Measurements from ENCODE around the gene FAM168B. TPM values are rescaled to one million over a fixed set of nuclear protein-coding genes. Genes with fewer than 3 reads are reported as not detected.

The FAM168B gene, protein sequence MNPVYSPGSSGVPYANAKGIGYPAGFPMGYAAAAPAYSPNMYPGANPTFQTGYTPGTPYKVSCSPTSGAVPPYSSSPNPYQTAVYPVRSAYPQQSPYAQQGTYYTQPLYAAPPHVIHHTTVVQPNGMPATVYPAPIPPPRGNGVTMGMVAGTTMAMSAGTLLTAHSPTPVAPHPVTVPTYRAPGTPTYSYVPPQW
- total RNA-seq: 58.3 and 58.4 TPM in 2 replicates

DNA sequence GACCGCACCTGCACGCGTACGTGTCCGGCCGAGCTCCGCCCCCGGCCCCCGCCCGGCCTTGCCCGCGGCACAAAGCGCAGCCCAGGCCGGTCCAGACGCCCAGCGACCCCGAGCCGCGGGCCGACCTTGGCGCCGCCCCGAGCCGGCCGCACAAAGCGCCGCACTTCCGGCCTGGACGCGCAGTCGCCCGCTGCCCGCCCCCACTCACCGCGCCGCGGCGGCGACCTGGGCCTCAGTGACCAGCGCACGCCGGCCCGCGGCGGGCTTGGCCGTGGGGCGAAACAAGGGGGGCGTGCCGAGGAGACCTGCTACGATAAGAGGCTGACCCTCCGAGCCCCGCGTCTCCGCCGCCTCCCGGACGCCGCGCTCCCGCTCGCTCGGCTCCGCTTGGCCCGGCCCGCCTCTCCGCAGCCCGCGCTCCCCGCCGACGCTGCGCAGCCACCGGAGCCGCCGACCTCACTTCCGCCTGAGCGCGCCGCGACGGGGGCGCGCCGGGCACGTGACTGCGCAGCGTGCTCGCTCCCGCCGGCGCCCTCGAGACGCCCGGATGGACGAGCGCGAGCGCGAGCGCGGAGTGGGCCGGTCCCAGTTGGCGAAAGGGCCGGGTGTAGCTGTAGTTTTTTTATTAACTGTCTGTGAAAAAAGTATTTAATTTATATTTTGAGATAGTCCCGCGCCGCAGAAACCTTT is at the start of gene FAM168B:
Gene FAM168B, minus strand, starts transcription at position 455 of the 690 bp plus-strand sequence. CDS start 10,814 bp downstream, outside the sequence.
- intact Hi-C loops (cut with micrococcal nuclease): loop anchor here (1.0 to 5.0 kb wide), 5 partner anchors 11 to 751 kb away; partner anchors contain the start of genes GPR148, IMP4 and MZT2A

DNA sequence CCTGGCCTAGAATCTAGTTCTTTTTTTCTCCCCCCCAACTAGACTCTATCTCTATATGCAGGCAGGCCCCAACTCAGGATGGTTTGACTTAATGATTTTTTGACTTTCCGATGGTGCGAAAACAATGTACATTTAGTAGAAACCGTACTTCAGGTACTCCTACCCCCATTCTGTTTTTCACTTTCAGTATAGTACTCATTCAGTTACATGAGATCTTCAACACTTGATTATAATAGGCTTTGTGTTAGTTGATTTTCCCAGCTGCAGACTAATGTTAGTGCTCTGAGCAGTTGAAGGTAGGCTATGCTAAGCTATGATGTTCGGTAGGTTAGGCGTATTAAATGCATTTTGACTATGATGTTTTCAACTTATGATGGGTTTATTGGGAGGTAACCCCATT is 49.6 kb upstream of the FAM168B start:
- intact Hi-C loops (cut with micrococcal nuclease): no loop called here

DNA sequence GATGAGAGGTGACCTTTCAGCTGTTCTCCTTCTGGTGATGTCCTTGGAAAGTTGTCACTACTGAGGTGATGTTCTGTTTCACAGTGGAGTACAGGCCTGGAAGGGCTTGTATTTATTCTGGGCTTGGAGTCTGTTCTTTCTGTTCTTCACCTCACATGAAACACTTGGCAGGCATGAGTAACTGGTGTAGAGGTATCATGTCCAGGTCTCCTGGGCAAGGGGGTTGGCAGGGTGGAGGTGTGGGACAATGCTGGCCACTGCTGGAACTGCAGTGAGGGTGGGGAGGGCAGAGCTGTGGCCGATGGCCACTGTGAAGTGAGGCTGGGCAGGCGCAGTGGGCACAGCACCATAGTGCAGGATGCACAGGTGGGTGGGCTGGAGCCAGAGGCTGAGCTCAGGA is 47.3 kb upstream of the FAM168B start:
- intact Hi-C loops (cut with micrococcal nuclease): no loop called here

DNA sequence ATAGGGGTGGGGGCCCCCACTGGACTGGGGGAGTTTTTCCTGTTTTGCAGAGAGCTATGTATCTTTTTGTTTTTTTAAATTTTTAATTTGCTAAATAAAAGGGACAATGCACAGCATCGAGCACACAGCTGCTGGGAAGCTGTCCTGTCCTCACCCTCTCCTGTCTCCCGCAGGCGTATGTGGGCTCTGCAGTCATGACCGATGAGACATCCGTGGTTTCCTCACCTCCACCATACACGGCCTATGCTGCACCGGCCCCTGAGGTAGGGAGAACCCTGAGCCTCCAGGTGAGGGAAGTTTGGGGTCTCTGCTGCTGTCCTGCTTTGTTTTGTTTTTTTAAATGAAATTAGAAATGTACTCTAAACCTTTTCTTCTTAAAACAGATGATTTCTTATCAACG is 39.5 kb upstream of the FAM168B start:
- intact Hi-C loops (cut with micrococcal nuclease): no loop called here

DNA sequence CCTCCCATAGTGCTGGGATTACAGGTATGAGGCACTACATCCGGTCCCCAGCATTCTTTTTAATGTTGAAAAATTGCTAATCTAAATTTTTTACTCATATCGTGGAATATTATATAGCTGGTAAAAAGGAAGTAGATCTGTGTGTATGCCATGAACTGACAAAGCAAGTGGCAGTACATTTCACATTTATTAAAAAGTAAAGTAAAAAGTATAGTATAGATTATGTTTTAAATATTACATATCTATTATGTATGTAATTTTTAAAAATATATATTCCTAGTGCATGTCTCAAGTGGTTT is 37.0 kb upstream of the FAM168B start:
- intact Hi-C loops (cut with micrococcal nuclease): no loop called here

DNA sequence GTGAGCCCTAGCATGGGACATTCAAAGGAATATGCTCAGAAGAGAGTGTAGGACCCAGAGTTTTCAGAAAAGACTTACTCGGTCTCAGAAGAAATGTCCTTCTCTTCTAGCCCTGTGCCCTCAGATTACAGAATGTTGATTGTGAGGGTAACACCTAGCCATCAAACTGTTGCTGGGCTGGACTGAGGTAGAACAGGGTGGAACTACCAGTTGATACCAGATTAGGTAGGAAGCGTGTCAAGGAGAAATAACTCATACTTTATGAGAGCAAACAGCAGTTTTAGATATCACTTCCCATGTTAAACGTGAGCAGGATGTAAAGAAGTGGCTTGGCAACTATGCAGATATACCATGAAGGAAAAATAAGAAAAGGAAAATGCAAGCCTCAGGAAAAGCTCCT is 34.7 kb upstream of the FAM168B start:
- intact Hi-C loops (cut with micrococcal nuclease): no loop called here

DNA sequence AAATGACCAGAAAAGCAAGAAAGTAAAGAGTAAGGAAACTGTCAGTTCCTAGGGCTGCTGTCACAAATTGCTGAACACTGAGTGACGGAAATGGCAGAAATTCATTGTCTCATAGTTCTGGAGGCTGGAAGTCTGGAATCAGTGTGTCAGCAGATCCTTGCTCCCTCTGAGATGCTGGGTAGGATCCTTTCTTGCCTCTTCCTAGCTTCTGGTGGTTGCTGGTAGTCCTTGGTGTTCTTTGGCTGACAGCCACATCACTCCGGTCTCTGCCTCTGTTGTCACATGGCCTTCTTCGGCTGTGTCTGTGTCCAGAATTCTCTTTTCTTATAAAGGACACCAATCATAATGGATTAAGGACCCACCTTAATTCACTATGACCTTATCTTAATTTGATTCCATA is 33.8 kb upstream of the FAM168B start:
- intact Hi-C loops (cut with micrococcal nuclease): no loop called here

DNA sequence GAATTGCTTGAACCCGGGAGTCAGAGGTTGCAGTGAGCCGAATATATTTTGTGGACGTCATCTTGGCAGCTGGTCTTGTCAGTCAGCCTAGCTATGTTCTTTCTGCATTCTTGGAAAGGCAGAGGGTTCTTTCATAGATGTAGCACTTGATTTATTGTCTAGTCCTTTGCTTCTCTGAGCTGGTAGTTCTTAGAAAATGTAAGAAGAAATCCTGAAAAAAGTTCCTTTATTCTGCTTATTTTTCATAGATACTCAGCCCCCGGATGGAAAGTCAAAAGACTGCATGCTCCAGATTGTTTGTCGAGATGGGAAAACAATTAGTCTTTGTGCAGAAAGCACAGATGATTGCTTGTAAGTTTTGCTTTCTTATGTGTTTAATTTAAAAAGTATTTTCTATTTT is 33.2 kb upstream of the FAM168B start:
- intact Hi-C loops (cut with micrococcal nuclease): no loop called here

DNA sequence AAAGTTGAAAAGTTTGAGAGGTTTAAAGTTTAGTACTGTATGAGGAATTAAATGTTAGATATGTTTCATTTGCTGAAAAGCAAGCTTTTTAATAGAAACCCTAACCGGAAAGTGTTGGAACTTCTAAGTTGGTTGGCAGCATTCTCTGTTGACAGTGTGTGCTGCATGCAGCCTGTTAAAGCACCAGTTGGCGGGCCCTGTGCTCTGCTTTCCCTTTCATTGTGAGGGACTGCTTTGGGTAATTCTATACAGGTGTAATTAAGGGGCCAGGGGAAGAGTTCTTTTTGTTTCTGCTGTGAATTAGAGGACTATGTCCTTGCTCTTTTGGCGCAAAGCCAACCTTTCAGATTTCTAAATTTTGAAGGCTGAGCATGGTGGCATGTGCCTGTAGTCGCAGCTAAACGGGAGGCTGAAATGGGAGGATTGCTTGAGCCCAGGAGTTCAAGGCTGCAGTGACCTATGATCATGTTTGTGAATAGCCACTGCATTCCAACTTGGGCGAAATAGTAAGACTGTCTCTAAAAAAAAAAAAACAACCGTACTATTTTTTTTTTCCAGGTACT is 32.0 kb upstream of the FAM168B start:
- intact Hi-C loops (cut with micrococcal nuclease): no loop called here

DNA sequence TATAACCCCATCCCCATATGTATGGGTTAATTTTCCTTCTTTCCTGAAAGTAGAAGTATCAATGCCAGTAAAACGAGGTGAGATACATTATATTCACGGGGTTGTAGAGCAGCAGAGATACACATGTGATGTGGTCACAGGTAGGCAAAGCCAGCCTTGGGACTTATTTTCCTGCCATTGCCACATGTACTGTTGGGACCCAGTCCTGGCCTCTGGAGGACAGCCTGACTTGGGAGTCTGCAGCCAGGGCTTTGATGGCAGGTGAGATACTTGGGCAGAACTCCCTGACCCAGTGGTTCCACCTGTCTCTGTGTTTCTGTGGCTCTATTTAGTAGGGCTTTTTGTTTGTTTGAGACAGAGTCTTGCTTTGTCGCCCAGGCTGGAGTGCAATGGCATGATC is 29.9 kb upstream of the FAM168B start:
- intact Hi-C loops (cut with micrococcal nuclease): no loop called here

DNA sequence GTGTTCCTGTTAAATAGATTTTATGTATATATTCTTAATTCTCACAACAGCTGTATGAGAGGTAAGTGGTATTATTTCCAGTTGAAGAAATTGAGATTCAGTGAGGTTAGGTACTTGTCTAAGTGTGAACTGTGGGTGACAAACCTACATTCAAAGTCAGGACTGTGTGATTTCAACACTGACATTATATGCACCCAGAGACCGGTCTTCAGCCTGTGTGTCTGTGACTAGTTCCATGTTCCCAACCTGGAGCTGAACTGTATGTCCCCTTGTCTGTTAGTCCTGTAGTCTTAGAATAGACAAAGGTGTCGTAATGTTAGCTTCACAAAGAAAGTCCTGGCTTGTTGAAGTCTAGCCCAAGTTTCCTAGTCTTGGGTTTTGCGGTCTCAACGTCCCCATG is 29.2 kb upstream of the FAM168B start:
- intact Hi-C loops (cut with micrococcal nuclease): no loop called here

DNA sequence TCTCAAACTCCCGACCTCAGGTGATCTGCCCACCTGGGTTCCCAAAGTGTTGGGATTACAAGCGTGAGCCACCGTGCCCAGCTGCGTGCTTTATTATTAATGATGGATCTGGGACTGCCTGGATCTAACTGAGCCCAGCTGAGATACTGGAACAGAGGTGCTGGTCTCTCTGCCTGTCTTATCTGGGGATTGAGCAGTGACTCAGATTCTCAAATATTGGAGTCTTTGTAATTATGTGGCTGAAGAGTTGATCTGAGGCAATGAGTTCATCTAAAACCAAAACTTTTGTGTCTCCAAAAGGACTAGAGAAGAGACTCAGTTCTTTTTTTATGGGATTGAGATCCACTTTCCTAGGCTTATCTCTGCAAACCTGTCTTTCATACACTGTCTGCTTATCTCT is 28.2 kb upstream of the FAM168B start:
- intact Hi-C loops (cut with micrococcal nuclease): no loop called here

DNA sequence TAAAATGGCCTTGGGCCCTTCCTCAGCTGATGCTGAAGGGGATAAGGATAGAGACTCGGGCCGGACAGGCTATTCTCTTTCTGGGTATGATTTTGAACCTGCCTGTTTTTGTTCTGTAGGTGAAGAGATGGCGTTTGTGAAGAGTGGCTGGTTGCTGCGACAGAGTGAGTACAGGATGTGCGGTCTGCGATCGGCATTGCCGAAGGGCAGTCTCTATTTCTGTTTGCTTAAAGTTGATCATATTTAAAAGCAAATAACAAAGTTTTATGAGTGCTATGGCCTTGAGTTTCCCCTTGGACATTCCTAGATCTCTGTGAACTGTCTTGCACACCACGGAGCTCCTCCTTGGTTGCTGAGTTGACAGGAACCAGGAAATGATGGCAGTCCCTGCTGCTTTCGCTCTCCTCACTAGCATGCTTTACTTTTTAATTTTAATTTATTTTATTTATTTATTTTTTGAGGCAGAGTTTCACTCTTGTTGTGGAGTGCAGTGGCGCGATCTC is 27.6 kb upstream of the FAM168B start:
- intact Hi-C loops (cut with micrococcal nuclease): no loop called here

DNA sequence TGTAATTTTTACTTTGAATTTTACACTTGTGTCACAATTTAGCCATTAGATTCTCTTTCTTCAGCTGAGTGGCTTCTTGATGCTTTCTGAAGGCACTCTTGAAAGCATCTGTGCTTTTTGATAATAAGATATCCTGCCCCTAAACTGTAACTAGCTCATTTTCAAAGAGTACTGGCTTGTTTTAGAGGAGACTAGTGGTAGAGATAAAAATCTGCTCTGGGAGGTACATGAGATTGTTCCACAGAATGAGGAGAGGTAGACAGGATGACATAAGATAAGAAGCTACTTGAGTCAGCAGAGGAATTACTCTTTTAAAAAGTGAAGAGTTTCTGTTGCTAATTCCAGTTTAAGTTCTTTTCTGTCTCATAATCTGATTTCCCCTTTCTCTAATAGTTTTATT is 22.5 kb upstream of the FAM168B start:
- intact Hi-C loops (cut with micrococcal nuclease): loop anchor here (1.0 kb wide), 1 partner anchor 9 kb away; no protein-coding TSS in a partner anchor

DNA sequence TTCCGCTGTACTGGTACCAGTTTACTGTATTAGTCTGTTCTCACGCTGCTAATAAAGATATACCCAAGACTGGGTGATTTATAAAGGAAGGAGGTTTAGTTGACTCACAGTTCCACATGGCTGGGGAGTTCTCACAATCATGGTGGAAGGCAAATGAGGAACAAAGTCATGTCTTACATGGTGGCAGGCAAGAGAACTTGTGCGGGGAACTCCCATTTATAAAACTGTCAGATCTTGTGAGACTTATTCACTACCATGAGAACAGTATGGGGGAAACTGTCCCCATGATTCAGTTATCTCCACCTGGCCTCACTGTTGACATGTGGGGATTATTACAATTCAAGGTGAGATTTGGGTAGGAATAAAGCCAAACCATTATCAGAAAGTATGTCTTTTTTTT is 21.7 kb upstream of the FAM168B start:
- intact Hi-C loops (cut with micrococcal nuclease): loop anchor here (1.0 kb wide), 1 partner anchor 9 kb away; no protein-coding TSS in a partner anchor

DNA sequence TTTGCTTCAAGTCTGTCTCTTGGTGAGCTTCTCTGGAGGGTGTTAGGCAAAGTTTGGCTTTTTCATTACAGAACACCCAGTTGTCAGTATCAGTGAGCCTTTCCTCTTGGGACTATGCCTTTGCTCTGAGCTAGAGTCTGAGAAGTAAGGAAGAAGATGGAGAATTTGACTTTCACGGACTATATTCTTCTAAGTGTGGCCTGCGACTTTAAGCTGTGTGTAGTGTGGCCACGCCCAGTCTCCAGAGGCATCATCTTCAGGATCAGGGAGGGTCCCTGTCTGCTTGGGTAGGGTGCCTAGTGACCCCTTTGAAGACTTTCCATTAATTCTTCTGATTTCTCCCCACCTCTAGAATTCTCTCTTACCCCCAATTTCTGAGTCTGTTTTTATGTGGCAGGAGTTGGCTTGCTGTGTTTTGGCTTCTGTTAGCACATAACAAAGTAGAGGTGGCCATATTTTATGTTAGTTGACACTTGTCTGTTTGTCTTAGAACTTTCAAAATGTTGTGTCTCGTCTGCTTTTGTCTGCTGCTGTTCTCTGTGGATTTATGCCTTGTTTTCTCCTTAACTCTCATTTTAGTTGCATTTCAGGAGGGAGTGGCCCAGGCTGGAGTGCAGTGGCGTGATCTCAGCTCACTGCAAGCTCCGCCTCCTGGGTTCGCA is 20.4 kb upstream of the FAM168B start:
- intact Hi-C loops (cut with micrococcal nuclease): no loop called here

DNA sequence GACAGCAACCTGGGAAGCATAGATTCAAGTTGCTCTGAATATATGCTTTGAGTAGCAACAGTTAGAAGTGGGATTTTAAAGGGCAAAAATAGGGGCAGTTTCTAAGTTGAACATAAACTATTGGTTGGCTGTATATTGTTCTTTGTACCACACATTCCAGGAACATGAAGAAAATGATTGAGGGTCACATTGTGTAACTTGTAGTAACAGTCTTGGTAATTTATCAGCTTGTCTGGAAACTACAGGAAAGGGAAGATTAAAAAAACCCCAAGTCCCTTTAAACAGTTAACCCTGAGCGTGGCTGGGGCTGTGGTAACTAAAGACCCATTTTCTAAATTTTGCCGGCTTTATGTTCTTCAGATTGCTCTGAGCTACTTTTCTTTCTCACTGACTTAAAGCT is 19.3 kb upstream of the FAM168B start:
- intact Hi-C loops (cut with micrococcal nuclease): no loop called here

DNA sequence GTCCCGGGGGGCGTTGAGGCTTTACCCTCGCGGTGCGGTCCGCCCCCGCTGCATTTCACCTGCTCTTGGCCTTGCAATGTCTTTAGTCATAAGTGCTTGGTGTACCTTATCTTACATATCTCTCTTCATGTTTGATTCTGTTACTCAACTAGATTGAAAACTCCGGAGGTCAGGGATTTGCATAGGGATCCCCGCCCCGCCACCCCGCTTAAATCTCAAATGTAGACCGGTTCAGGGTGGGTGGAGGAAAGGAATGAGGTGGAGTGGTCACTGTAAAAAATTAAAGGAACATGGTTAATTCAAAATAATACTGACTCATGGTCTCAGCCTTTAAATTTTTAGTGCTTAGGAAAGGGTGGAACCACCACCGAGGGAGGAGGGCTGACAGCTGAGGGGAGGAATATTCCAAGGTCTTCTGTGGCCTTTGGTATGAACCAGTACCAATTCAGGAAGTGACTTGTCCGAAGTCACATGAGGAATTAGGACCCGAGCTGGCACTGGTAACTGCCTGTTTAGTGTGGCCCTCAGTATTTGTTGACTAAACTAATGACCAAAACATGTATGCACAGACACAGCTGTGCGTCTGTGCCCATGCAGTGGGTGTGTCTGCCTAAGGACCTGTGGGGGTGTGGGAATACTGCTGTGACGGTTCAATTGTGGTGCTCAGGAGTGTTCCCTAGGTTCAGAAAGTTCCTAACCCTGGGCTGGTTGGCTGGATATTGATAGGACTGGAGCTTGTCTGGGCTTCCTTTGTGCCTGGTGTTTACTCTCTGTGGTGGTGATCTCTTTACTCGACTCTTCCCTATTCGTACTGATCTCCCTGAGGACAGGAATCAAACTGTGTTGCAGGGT is 12.9 kb upstream of the FAM168B start:
- intact Hi-C loops (cut with micrococcal nuclease): loop anchor here (1.0 to 5.0 kb wide), 3 partner anchors 9 to 387 kb away; partner anchors contain the start of gene MZT2A

DNA sequence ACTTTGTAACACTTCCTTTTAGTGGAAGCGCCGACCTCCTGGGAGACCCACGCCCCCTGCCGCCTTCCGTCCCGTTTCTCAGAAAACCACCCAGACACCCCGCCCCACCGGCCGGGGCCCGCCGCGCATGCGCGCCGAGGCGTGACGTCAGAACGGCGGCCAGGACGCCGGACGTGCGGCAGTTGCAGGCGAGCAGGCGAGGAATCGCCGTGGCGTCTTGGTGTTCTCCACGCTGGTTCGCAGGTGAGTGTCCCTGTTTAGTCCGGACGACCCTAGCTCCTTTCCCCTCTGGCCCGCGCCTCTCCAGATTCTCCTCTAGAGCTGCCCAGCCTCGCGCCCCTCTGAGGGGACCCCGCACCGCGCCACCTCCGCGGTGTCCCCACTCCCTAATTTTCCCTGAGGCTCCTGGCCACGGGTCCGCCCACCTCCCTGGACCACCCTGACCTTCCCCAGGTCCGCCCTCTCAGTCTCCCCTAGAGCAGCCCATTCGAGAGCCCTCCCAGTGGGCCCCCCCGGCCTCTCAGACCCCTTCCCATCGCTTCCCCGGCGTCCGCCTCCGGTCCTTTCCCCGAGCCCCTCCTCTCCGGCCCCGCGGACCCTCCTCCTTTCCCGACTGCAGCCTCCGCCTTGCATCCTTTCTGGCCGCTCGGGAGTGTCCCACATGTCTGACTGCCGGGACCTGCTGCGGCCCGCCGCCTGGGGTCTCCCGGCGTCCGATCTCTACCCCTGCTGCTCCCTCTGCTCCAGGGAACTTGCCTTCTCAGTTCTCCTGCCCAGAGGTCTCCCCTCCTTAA is 12.1 kb upstream of the FAM168B start, which contains the start of gene PLEKHB2:
Gene PLEKHB2, plus strand, starts transcription at position 181 of the 794 bp plus-strand sequence. CDS start 15,606 bp downstream, outside the sequence.
- intact Hi-C loops (cut with micrococcal nuclease): loop anchor here (2.0 to 5.0 kb wide), 2 partner anchors 308 to 387 kb away; partner anchors contain the start of gene MZT2A
